Measurements from ENCODE around the gene ATP6V1G2.

Gene ATP6V1G2

GRCh38 chr6:31575335-31575901 lies 29.0 kb upstream of the ATP6V1G2 start, which contains the start of gene TNF:
Gene TNF, plus strand, starts transcription at chr6:31575565. Its CDS starts 177 bp downstream, at chr6:31575742.
- peak; percentile 93 for DNase-seq

DNA sequence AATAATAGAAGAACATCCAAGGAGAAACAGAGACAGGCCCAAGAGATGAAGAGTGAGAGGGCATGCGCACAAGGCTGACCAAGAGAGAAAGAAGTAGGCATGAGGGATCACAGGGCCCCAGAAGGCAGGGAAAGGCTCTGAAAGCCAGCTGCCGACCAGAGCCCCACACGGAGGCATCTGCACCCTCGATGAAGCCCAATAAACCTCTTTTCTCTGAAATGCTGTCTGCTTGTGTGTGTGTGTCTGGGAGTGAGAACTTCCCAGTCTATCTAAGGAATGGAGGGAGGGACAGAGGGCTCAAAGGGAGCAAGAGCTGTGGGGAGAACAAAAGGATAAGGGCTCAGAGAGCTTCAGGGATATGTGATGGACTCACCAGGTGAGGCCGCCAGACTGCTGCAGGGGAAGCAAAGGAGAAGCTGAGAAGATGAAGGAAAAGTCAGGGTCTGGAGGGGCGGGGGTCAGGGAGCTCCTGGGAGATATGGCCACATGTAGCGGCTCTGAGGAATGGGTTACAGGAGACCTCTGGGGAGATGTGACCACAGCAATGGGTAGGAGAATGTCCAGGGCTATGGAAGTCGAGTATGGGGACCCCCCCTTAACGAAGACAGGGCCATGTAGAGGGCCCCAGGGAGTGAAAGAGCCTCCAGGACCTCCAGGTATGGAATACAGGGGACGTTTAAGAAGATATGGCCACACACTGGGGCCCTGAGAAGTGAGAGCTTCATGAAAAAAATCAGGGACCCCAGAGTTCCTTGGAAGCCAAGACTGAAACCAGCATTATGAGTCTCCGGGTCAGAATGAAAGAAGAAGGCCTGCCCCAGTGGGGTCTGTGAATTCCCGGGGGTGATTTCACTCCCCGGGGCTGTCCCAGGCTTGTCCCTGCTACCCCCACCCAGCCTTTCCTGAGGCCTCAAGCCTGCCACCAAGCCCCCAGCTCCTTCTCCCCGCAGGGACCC lies 28.0 kb upstream of the ATP6V1G2 start:
- no peak for DNase-seq

DNA sequence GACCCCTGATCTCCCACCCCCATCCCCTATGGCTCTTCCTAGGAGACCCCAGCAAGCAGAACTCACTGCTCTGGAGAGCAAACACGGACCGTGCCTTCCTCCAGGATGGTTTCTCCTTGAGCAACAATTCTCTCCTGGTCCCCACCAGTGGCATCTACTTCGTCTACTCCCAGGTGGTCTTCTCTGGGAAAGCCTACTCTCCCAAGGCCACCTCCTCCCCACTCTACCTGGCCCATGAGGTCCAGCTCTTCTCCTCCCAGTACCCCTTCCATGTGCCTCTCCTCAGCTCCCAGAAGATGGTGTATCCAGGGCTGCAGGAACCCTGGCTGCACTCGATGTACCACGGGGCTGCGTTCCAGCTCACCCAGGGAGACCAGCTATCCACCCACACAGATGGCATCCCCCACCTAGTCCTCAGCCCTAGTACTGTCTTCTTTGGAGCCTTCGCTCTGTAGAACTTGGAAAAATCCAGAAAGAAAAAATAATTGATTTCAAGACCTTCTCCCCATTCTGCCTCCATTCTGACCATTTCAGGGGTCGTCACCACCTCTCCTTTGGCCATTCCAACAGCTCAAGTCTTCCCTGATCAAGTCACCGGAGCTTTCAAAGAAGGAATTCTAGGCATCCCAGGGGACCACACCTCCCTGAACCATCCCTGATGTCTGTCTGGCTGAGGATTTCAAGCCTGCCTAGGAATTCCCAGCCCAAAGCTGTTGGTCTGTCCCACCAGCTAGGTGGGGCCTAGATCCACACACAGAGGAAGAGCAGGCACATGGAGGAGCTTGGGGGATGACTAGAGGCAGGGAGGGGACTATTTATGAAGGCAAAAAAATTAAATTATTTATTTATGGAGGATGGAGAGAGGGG lies 27.1 kb upstream of the ATP6V1G2 start:
- no peak for DNase-seq

DNA sequence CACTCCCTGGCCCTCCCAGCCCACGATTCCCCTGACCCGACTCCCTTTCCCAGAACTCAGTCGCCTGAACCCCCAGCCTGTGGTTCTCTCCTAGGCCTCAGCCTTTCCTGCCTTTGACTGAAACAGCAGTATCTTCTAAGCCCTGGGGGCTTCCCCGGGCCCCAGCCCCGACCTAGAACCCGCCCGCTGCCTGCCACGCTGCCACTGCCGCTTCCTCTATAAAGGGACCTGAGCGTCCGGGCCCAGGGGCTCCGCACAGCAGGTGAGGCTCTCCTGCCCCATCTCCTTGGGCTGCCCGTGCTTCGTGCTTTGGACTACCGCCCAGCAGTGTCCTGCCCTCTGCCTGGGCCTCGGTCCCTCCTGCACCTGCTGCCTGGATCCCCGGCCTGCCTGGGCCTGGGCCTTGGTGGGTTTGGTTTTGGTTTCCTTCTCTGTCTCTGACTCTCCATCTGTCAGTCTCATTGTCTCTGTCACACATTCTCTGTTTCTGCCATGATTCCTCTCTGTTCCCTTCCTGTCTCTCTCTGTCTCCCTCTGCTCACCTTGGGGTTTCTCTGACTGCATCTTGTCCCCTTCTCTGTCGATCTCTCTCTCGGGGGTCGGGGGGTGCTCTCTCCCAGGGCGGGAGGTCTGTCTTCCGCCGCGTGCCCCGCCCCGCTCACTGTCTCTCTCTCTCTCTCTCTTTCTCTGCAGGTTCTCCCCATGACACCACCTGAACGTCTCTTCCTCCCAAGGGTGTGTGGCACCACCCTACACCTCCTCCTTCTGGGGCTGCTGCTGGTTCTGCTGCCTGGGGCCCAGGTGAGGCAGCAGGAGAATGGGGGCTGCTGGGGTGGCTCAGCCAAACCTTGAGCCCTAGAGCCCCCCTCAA lies 25.9 kb upstream of the ATP6V1G2 start, which contains the start of gene LTA:
LTA (plus strand) TSS at position 249 of the 871 bp plus-strand sequence; CDS start at position 703, 454 bp downstream.
- DNase-seq: peak; percentile 82

DNA sequence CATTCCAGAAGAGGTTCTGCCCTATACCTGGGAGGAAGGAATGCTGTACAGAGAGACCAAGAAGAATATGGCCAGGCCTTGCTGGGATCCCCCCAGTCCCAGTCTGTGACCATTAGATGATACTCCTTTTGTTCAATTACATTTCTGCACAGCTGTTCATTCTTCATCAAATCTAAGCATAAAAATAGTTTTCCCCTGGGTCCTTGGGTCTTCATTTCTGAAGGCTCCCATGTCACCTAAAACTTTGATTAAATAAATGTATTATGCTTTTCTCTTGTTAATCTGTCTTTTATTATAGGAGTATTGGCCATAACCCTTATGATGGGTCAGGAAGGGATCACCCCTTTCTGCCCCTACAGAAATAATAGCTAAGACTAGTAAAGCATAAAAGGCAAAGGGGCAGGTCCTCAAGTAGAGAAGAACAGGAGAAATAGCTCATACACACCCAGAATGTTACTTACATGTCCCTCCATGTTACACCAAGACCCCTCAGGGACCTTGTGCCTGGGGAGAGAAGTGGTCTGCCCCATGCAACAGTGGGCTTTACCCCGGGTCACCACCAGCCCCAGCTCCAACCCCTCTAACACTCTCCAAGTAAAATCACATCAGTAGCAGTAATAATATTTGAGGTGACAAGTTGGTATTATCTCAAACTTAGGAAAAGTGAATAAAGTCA lies 23.6 kb upstream of the ATP6V1G2 start:
- DNase-seq: no peak

GRCh38 chr6:31568537-31568961 lies 22.1 kb upstream of the ATP6V1G2 start:
- DNase-seq: peak; percentile 89

- peak; percentile 56 for DNase-seq
These were observed 21.3 kb upstream of the ATP6V1G2 start for GRCh38 chr6:31567531-31568370.

- DNase-seq: no peak
These were observed 14.3 kb upstream of the ATP6V1G2 start for GRCh38 chr6:31560697-31561058.

- peak; percentile 66 for DNase-seq
These were observed 13.7 kb upstream of the ATP6V1G2 start for GRCh38 chr6:31559958-31560696.

- DNase-seq: no peak
These were observed 13.2 kb upstream of the ATP6V1G2 start for GRCh38 chr6:31559606-31559957.

DNA sequence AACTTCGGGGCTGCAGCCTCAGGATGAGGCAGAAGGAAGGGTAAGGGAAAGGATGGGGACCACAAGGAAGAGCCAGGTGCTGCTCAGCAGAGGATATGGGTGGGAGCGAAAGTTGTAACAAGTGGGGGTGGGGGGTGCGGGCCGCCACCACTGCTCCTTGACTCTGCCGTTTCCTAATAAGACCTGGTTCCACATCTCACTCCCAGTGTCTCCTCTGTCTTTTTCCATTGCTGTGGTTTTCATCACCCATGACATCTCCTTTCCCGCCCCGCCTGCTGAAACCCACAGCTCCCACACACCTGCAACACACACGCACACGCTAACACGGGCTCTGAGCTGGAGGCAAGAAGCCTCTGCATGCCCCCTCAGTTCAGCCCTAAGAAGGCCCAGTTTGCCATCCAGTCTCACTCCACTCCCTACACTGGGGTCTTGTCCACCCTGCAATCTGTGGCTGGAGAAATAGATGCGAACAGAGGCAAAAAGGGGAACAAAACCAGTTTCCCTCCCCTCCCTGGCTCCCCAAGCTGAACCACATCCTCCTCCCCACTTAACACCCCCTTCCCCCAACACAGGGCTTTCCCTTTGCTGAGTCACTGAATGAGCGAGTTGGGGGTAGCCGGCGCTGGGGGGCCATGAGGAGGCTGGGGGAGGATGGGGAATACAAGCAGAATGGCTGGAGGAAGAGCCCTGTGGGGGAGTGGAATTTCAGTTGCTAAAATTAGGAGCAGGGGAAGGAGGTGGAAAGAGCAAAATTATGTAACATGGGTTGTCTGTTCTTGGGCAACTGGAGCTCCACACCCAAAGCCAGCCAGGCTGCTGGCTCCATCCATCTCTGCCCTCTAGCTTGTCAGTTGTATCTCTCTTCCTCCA lies 12.5 kb upstream of the ATP6V1G2 start:
- peak; percentile 72 for DNase-seq

DNA sequence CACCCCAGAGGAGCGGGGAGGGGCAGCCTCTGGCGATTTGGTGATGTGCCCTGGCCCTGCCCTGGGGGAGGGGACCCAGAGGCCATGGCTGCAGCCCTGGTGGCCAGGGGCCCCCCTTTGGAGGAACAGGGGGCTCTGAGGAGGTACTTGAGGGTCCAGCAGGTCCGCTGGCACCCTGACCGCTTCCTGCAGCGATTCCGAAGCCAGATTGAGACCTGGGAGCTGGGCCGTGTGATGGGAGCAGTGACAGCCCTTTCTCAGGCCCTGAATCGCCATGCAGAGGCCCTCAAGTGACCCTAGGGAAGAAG lies 11.9 kb upstream of the ATP6V1G2 start:
- DNase-seq: no peak

DNA sequence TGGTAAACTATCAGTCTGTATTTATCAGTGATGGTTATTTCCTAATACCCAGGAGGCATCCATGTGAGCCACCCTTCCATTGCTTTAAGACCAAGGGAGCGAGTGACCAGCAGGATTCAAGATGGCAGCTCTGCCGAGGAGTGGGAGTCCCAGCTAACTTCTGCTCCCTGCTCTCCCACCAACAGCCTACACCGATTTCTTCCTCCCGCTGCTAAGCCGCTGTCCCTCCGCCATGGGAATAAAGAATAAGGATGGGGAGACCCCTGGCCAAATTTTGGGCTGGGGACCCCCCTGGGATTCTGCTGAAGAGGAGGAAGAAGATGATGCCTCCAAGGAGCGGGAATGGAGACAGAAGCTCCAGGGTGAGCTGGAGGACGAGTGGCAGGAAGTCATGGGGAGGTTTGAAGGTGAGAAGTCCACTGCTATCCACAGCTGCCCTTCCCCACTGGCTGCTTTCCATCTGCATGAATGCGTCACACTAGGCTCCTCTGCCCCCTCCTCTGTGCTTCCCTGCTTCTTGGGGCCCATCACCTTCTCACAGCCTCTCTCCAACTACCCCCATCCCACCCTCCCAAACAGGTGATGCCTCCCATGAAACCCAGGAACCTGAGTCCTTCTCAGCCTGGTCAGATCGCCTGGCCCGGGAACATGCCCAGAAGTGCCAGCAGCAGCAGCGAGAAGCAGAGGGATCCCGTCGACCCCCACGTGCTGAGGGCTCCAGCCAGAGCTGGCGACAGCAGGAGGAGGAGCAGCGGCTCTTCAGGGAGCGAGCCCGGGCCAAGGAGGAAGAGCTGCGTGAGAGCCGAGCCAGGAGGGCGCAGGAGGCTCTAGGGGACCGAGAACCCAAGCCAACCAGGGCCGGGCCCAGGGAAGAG lies 11.3 kb upstream of the ATP6V1G2 start:
- DNase-seq: no peak

GRCh38 chr6:31556307-31556706 lies 9.9 kb upstream of the ATP6V1G2 start:
- DNase-seq: no peak

DNA sequence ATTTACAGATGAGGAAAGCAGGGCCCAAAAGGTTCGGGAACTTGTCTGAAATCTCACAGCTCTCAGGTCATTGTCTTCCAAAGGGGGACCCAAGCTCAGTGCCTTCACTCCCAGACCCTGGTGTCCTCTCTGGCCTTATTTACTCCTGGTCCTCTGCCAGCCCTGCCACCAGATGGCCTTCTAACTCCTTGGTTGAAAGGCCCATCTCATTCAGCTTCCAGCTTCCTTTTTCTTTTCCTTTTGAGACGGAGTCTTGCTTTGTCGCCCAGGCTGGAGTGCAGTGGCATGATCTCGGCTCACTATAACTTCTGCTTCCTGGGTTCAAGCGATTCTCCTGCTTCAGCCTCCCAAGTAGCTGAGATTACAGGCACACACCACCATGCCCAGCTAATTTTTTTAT lies 5.0 kb upstream of the ATP6V1G2 start:
- peak; percentile 79 for DNase-seq

GRCh38 chr6:31548544-31548873 lies 2.1 kb upstream of the ATP6V1G2 start:
- no peak for DNase-seq

- no peak for DNase-seq
These were observed 1.5 kb upstream of the ATP6V1G2 start for GRCh38 chr6:31547727-31548543.

Data from CD4-positive, alpha-beta T cell treated with Interleukin-10 for 1 hour (primary cell).